Amniotic epithelial cell (primary cell): Measurements from ENCODE around the gene MACROD2.
"Not testable (repeated sequence)": the region's sequence is repeated elsewhere in the genome, so short reads cannot be mapped to it uniquely, and the experiment has no call there.

ENCODE experiments used
- DNase-seq: peaks from one replicate; pipeline ENCODE4 v3.0.0-alpha.2; 2010; ENCODE audit warnings: low read depth

MACROD2 gene

GRCh38 chr20:13995086-13995665, at the start of gene MACROD2:
TSS of gene MACROD2 (plus strand) at chr20:13995516.
- DNase-seq, result peak; percentile 72

GRCh38 chr20:13947719-13948118, 47.6 kb upstream of the MACROD2 start:
- DNase-seq, result no peak

GRCh38 chr20:13953227-13953626, 42.1 kb upstream of the MACROD2 start:
- no peak for DNase-seq

GRCh38 chr20:13960119-13960518, 35.2 kb upstream of the MACROD2 start:
- no peak for DNase-seq

GRCh38 chr20:13960525-13960924, 34.8 kb upstream of the MACROD2 start:
- DNase-seq, result no peak

GRCh38 chr20:13984211-13984610, 11.1 kb upstream of the MACROD2 start:
- no peak for DNase-seq

- DNase-seq, result no peak
These were observed 4.9 kb upstream of the MACROD2 start, which contains the start of gene SEL1L2 for GRCh38 chr20:13990465-13990864. TSS of gene SEL1L2 (minus strand) at chr20:13990614. CDS start at chr20:13990534, 80 bp downstream.

GRCh38 chr20:13991311-13991710, 4.0 kb upstream of the MACROD2 start:
- no peak for DNase-seq

- not testable (repeated sequence) for DNase-seq
These were observed 3.4 kb upstream of the MACROD2 start for GRCh38 chr20:13991955-13992354.

- no peak for DNase-seq
These were observed 525 bp downstream of the MACROD2 start for GRCh38 chr20:13995841-13996240.

GRCh38 chr20:13996265-13996664, 949 bp downstream of the MACROD2 start:
- no peak for DNase-seq

- DNase-seq, result no peak
These were observed 5.6 kb downstream of the MACROD2 start for GRCh38 chr20:14000917-14001316.

- no peak for DNase-seq
These were observed 10.7 kb downstream of the MACROD2 start for GRCh38 chr20:14005996-14006395.

- DNase-seq, result no peak
These were observed 13.9 kb downstream of the MACROD2 start for GRCh38 chr20:14009208-14009607.

GRCh38 chr20:14012671-14013070, 17.4 kb downstream of the MACROD2 start:
- no peak for DNase-seq

GRCh38 chr20:14030991-14031390, 35.7 kb downstream of the MACROD2 start:
- DNase-seq, result no peak

- no peak for DNase-seq
These were observed 38.0 kb downstream of the MACROD2 start for GRCh38 chr20:14033310-14033709.

- no peak for DNase-seq
These were observed 41.3 kb downstream of the MACROD2 start for GRCh38 chr20:14036567-14036966.

- DNase-seq, result not testable (repeated sequence)
These were observed 49.5 kb downstream of the MACROD2 start for GRCh38 chr20:14044712-14045276.

GRCh38 chr20:14046534-14046933, 51.2 kb downstream of the MACROD2 start:
- no peak for DNase-seq

GRCh38 chr20:14049111-14049510, 53.8 kb downstream of the MACROD2 start:
- no peak for DNase-seq

- no peak for DNase-seq
These were observed 56.1 kb downstream of the MACROD2 start for GRCh38 chr20:14051454-14051853.

GRCh38 chr20:14055127-14055742, 59.9 kb downstream of the MACROD2 start:
- DNase-seq, result peak; percentile 59

- no peak for DNase-seq
These were observed 66.9 kb downstream of the MACROD2 start for GRCh38 chr20:14062171-14062570.
